ENCODE data around the gene SIT1. TPM values are rescaled to one million over a fixed set of nuclear protein-coding genes. Genes with fewer than 3 reads are reported as not detected.

SIT1 gene
- total RNA-seq, 1 donor = 0.36 TPM

DNA sequence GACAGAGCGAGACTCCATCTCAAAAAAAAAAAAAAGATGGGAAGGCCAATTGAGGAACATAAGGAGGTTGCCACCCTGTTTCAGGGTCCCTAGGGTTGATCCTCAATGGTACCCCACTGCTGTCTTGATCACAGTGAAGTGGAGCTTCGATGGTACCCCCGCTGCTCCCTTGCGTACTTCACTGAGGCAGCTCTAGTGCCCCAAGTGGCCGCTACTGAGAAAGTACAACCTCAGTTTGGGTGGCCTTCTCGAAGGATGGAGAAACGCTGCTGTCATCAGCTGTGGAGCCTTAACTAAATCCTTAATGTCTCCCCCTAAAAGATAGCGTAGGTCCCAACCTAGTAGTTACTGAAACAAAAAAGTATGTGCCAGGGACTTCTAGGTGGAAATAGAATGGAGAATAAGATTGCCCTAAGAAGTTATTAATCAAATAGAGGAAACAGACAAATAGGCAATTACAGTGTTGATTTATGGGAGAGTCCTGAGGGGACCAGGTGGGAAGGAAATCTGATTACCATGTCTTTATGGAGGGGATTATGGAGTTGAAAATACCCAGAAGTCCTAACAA, 39.4 kb downstream of the SIT1 start:
- H3K27ac ChIP-seq (ENCODE audit: low read depth, low read length) = no peak overlapping the region
- H3K9me3 ChIP-seq (ENCODE audit: low read depth, low read length) = no peaks in the 10 kb centered on the region
- peaks cover 7% of the 10 kb centered on the region for H3K4me1 ChIP-seq (ENCODE audit: insufficient read depth, low read length)
- H3K4me2 ChIP-seq (ENCODE audit: insufficient read depth, low read length) = no peak overlapping the region
- peaks cover 11% of the 10 kb centered on the region for H3K79me2 ChIP-seq (ENCODE audit: insufficient read depth, low read length)
- H3K4me3 ChIP-seq (ENCODE audit: insufficient read depth, low read length) = no peak overlapping the region
- TF ChIP-seq, protein P1, sequence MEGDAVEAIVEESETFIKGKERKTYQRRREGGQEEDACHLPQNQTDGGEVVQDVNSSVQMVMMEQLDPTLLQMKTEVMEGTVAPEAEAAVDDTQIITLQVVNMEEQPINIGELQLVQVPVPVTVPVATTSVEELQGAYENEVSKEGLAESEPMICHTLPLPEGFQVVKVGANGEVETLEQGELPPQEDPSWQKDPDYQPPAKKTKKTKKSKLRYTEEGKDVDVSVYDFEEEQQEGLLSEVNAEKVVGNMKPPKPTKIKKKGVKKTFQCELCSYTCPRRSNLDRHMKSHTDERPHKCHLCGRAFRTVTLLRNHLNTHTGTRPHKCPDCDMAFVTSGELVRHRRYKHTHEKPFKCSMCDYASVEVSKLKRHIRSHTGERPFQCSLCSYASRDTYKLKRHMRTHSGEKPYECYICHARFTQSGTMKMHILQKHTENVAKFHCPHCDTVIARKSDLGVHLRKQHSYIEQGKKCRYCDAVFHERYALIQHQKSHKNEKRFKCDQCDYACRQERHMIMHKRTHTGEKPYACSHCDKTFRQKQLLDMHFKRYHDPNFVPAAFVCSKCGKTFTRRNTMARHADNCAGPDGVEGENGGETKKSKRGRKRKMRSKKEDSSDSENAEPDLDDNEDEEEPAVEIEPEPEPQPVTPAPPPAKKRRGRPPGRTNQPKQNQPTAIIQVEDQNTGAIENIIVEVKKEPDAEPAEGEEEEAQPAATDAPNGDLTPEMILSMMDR (IDR thresholded peaks at IDR 0.05; ENCODE audit: extremely low read depth, low read depth, low read length) = peak; percentile 70
- H3K36me3 ChIP-seq (ENCODE audit: insufficient read depth, low read length) = peaks cover 32% of the 10 kb centered on the region
- DNase-seq (ENCODE audit: insufficient read length, low spot score, missing footprints) = peak; percentile 94
- H4K20me1 ChIP-seq (ENCODE audit: insufficient read depth, low read length) = peaks cover 14% of the 10 kb centered on the region
- H2AFZ ChIP-seq (ENCODE audit: low read length) = no peak overlapping the region
- H3K27me3 ChIP-seq (ENCODE audit: insufficient read depth, low read length) = peaks cover 3% of the 10 kb centered on the region

DNA sequence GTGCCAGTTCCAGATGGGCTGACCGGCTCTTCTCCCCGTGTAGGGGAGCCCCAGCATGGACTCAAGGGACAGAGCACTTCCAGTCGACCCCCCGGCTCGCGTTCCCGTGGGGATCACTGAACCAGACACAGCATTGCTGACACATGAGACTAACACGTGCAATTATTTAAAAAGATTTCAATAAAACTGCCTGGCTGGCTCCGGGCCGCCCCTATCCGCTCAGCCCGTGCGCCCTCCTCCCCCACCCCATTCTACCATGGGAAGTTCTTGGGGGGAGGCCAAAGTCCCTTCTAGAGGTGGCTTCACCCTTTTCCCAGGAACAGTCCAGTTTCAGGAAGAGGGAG, 40.9 kb downstream of the SIT1 start:
- H3K9me3 ChIP-seq (ENCODE audit: low read depth, low read length) = no peaks in the 10 kb centered on the region
- TF ChIP-seq, protein P1 (IDR thresholded peaks at IDR 0.05; ENCODE audit: extremely low read depth, low read depth, low read length) = no peak
- H3K4me1 ChIP-seq (ENCODE audit: insufficient read depth, low read length) = peaks cover 14% of the 10 kb centered on the region
- DNase-seq (ENCODE audit: insufficient read length, low spot score, missing footprints) = no peak
- H3K36me3 ChIP-seq (ENCODE audit: insufficient read depth, low read length) = peaks cover 32% of the 10 kb centered on the region
- H4K20me1 ChIP-seq (ENCODE audit: insufficient read depth, low read length) = peaks cover 18% of the 10 kb centered on the region
- H3K4me3 ChIP-seq (ENCODE audit: insufficient read depth, low read length) = no peak overlapping the region
- H3K27ac ChIP-seq (ENCODE audit: low read depth, low read length) = no peak overlapping the region
- no peak overlapping the region for H3K4me2 ChIP-seq (ENCODE audit: insufficient read depth, low read length)
- no peak overlapping the region for H2AFZ ChIP-seq (ENCODE audit: low read length)
- H3K27me3 ChIP-seq (ENCODE audit: insufficient read depth, low read length) = peaks cover 3% of the 10 kb centered on the region
- H3K79me2 ChIP-seq (ENCODE audit: insufficient read depth, low read length) = peaks cover 22% of the 10 kb centered on the region

DNA sequence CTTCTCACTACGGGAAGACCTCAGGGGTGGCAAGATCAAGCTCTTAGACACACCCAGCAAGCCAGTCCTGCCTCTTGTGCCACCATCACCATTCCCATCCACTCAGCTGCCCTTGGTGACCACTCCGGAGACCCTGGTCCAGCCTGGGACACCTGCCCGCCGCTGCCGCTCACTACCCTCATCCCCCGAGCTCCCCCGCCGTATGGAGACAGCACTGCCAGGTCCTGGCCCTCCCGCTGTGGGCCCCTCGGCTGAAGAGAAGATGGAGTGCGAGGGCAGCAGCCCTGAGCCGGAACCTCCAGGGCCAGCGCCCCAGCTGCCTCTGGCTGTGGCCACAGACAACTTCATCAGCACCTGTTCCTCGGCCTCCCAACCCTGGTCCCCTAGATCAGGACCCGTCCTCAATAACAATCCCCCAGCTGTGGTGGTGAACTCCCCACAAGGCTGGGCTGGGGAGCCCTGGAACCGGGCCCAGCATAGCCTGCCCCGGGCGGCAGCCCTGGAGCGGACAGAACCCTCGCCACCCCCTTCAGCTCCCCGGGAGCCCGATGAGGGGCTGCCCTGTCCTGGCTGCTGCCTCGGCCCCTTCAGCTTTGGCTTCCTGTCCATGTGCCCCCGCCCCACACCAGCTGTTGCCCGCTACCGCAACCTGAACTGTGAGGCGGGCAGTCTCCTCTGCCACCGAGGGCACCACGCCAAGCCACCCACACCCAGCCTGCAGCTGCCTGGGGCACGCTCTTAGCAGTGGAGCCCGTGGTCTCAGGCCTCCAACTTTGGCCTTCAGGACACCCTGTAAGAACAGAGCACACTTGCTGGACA, 41.5 kb downstream of the SIT1 start:
- Histone ChIP-seq H3K4me1 (ENCODE audit: insufficient read depth, low read length) (peaks cover 19% of the 10 kb centered on the region), H2AFZ (ENCODE audit: low read length) (no peak overlapping the region), H3K4me2 (ENCODE audit: insufficient read depth, low read length) (no peak overlapping the region), H3K79me2 (ENCODE audit: insufficient read depth, low read length) (peaks cover 24% of the 10 kb centered on the region), H3K27me3 (ENCODE audit: insufficient read depth, low read length) (peaks cover 3% of the 10 kb centered on the region), H3K36me3 (ENCODE audit: insufficient read depth, low read length) (peaks cover 32% of the 10 kb centered on the region), H3K9me3 (ENCODE audit: low read depth, low read length) (no peaks in the 10 kb centered on the region), H3K4me3 (ENCODE audit: insufficient read depth, low read length) (no peak overlapping the region), H3K27ac (ENCODE audit: low read depth, low read length) (no peak overlapping the region), H4K20me1 (ENCODE audit: insufficient read depth, low read length) (peaks cover 18% of the 10 kb centered on the region)
- TF ChIP-seq, protein P1 (IDR thresholded peaks at IDR 0.05; ENCODE audit: extremely low read depth, low read depth, low read length) = no peak
- no peak for DNase-seq (ENCODE audit: insufficient read length, low spot score, missing footprints)

DNA sequence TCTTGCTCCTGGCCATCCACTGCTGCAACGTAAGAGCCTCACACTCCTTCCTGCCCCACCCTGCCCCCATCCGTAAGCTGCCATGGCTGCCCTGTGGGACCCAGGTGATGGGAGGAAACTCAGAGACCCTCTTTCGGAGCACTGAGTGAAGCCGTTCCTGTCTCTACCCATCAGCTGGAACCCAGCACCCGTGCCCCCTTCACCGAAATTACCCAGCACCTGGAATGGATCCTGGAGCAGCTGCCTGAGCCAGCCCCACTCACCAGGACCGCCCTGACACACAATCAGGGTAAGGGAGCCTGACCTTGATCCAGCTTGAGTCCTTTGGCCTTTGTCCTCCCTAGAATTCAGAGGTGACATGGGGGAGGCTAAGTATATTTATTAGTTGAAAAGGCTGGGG, 42.5 kb downstream of the SIT1 start:
- Histone ChIP-seq H3K4me1 (ENCODE audit: insufficient read depth, low read length) (peaks cover 25% of the 10 kb centered on the region), H3K4me2 (ENCODE audit: insufficient read depth, low read length) (no peak overlapping the region), H4K20me1 (ENCODE audit: insufficient read depth, low read length) (peaks cover 18% of the 10 kb centered on the region), H3K79me2 (ENCODE audit: insufficient read depth, low read length) (peaks cover 24% of the 10 kb centered on the region), H3K27me3 (ENCODE audit: insufficient read depth, low read length) (peaks cover 3% of the 10 kb centered on the region), H3K36me3 (ENCODE audit: insufficient read depth, low read length) (peaks cover 32% of the 10 kb centered on the region), H3K27ac (ENCODE audit: low read depth, low read length) (no peak overlapping the region), H3K4me3 (ENCODE audit: insufficient read depth, low read length) (no peak overlapping the region), H3K9me3 (ENCODE audit: low read depth, low read length) (no peaks in the 10 kb centered on the region), H2AFZ (ENCODE audit: low read length) (no peak overlapping the region)
- DNase-seq (ENCODE audit: insufficient read length, low spot score, missing footprints) = no peak
- TF ChIP-seq, protein P1 (IDR thresholded peaks at IDR 0.05; ENCODE audit: extremely low read depth, low read depth, low read length) = no peak
